K562 (cell line): ENCODE data around the gene COL8A2. TPM values are rescaled to one million over a fixed set of nuclear protein-coding genes. Genes with fewer than 3 reads are reported as not detected.

Experiments
- ATAC-seq: fragments of 200-7000 bp; cut with Tn5 transposase; 3 replicates; pipeline ENCODE4 v1.9.1; 2020; ENCODE audit warnings: moderate library complexity
- BruUV-seq: library from RNA; stranded (reverse); fragments of 400-500 nt; replicated peaks from 2 replicates; lab custom pipeline; 2021; lab: Mats Ljungman, UMichigan
- CTCF ChIA-PET: fragments of 300-600 bp; formaldehyde crosslinking; extraction: SDS; loops from one replicate; lab custom pipeline; 2021; ENCODE audit warnings: low intra/inter-chr PET ratio; lab: Yijun Ruan, JAX
- POLR2A ChIA-PET: fragments of 300-600, 350-650 bp; sonication (Branson Sonifier 250); formaldehyde crosslinking; extraction: SDS; loops from one replicate; lab custom pipeline; 2021; ENCODE audit warnings: antibody characterized with exemption, inconsistent platforms; lab: Yijun Ruan, JAX
- DNase-seq, 4 experiments: peaks; one replicate each; pipeline versions ENCODE4 v3.0.0 to v3.0.0-alpha.2; 2011 to 2018; ENCODE audit warnings: low spot score in 3 of 4, mixed read lengths in 3 of 4; ENCODE audit errors: extremely low read depth in 1 of 4
- FAIRE-seq: peaks from 2 replicates; lab custom pipeline; 2011; peaks lifted over from hg19 to GRCh38; lab: Jason Lieb, UNC
- H2AFZ ChIP-seq: 2 replicates; pipeline ENCODE4 v1.6.0; 2011; ENCODE audit warnings: low read depth, low read length, control low read depth, inconsistent platforms
- H3K27ac ChIP-seq: fragments of 200-600 bp; 3 replicates; pipeline ENCODE4 v1.8.0; 2011; ENCODE audit warnings: low read depth, mild to moderate bottlenecking, control low read depth, inconsistent platforms, low read length, moderate library complexity, mixed read lengths; ENCODE audit errors: extremely low read depth
- H3K27me3 ChIP-seq, 2 experiments: fragments of 300-600 bp in 1 of 2; 2 replicates in 1 of 2; 3 replicates in 1 of 2; pipeline versions ENCODE4 v1.6.0 to v1.8.0; 2011; ENCODE audit warnings: inconsistent platforms in 2 of 2, low read length in 2 of 2, mild to moderate bottlenecking in 1 of 2, mixed read lengths in 1 of 2, moderate library complexity in 1 of 2; ENCODE audit not compliant: control insufficient read depth in 2 of 2, insufficient read depth in 2 of 2
- H3K36me3 ChIP-seq: fragments of 300-600 bp; 3 replicates; pipeline ENCODE4 v1.8.0; 2011; ENCODE audit warnings: mild to moderate bottlenecking, low read length, inconsistent platforms; ENCODE audit not compliant: control insufficient read depth, insufficient read depth
- H3K4me1 ChIP-seq, 2 experiments: fragments of 200-600 bp in 1 of 2; replicated peaks in 1 of 2; 2 replicates in 1 of 2; 3 replicates in 1 of 2; pipeline versions ENCODE4 v1.5.1 to v1.8.0; 2011; ENCODE audit warnings: inconsistent platforms in 2 of 2, low read length in 2 of 2, mild to moderate bottlenecking in 1 of 2, mixed read lengths in 1 of 2, moderate library complexity in 1 of 2; ENCODE audit not compliant: control insufficient read depth in 2 of 2, insufficient read depth in 2 of 2
- H3K4me2 ChIP-seq: 2 replicates; pipeline ENCODE4 v1.6.1; 2011; ENCODE audit warnings: low read length, control low read depth, inconsistent platforms, mixed read lengths; ENCODE audit not compliant: insufficient read depth
- H3K4me3 ChIP-seq: fragments of 200-600 bp; sonication (generic), shearing (Covaris generic); 2 replicates; pipeline ENCODE4 v1.5.1; 2016; ENCODE audit warnings: control low read depth, inconsistent platforms
- H3K79me2 ChIP-seq: fragments of 200-600 bp; 3 replicates; pipeline ENCODE4 v1.8.0; 2011; ENCODE audit warnings: low read length, inconsistent platforms; ENCODE audit not compliant: control insufficient read depth, insufficient read depth
- H3K9ac ChIP-seq, 2 experiments: 2 replicates each; pipeline versions ENCODE4 v1.6.0 to v1.6.1; 2011; ENCODE audit warnings: low read depth in 2 of 2, low read length in 2 of 2, control low read depth in 1 of 2, inconsistent platforms in 1 of 2, mild to moderate bottlenecking in 1 of 2, mixed read lengths in 1 of 2; ENCODE audit not compliant: insufficient read depth in 1 of 2
- H3K9me1 ChIP-seq: one replicate; pipeline ENCODE4 v1.6.0; 2011; ENCODE audit warnings: inconsistent platforms, mild to moderate bottlenecking, low read length, moderate library complexity; ENCODE audit not compliant: control insufficient read depth, insufficient read depth
- H3K9me3 ChIP-seq: replicated peaks from 2 replicates; pipeline ENCODE4 v1.5.1; 2011; ENCODE audit warnings: low read depth, low read length, inconsistent platforms; ENCODE audit not compliant: control insufficient read depth, insufficient read depth
- H4K20me1 ChIP-seq: replicated peaks from 2 replicates; pipeline ENCODE4 v1.6.1; 2011; ENCODE audit warnings: low read length, inconsistent platforms, mixed read lengths; ENCODE audit not compliant: control insufficient read depth, insufficient read depth
- CBFB ChIP-seq: sonication (generic); formaldehyde crosslinking; IDR thresholded peaks from 2 replicates; pipeline ENCODE4 v1.4.0; 2020; ENCODE audit warnings: mild to moderate bottlenecking, missing genetic modification reagents
- CREBBP ChIP-seq: IDR thresholded peaks from one replicate; pipeline ENCODE4 v1.6.1; 2012; ENCODE audit warnings: low read depth, mild to moderate bottlenecking, control low read depth, inconsistent platforms, low read length
- DDX20 ChIP-seq: fragments of 450-650 bp; IDR thresholded peaks from 2 replicates; pipeline ENCODE4 v1.6.1; 2016; ENCODE audit warnings: missing genetic modification characterization, low read depth, mild to moderate bottlenecking, missing compliant biosample characterization, moderate library complexity
- ETS1 ChIP-seq: conservative IDR thresholded peaks from 2 replicates; pipeline ENCODE4 v1.6.1; 2011; ENCODE audit warnings: low read depth, mild to moderate bottlenecking, low read length; ENCODE audit not compliant: control insufficient read depth
- HNRNPL ChIP-seq: fragments of 200-400 bp; formaldehyde crosslinking; IDR thresholded peaks from 2 replicates; pipeline ENCODE4 v1.6.1; 2017; ENCODE audit warnings: low read depth, mild to moderate bottlenecking, low read length
- LARP7 ChIP-seq: fragments of 450-650 bp; IDR thresholded peaks from 2 replicates; pipeline ENCODE4 v1.6.1; 2016
- MBD1 ChIP-seq: fragments of 250-450 bp; sonication (Bioruptor Pico); IDR thresholded peaks from 2 replicates; pipeline ENCODE4 v1.8.0; 2022; ENCODE audit warnings: inconsistent platforms
- RBFOX2 ChIP-seq: fragments of 200-400 bp; formaldehyde crosslinking; IDR thresholded peaks from 2 replicates; pipeline ENCODE4 v1.6.1; 2017; ENCODE audit warnings: low read depth, mild to moderate bottlenecking, low read length, moderate library complexity
- SIRT6 ChIP-seq: IDR thresholded peaks from one replicate; pipeline ENCODE4 v1.6.1; 2012; ENCODE audit warnings: low read depth, mild to moderate bottlenecking, control low read depth, inconsistent platforms, low read length, moderate library complexity
- ZBTB11 ChIP-seq, 3 experiments: fragments of 200-800 bp in 1 of 3; fragments of 250-450 bp in 1 of 3; fragments of 450-650 bp in 1 of 3; sonication (Bioruptor Pico) in 1 of 3; sonication (Bioruptor generic) in 1 of 3; formaldehyde crosslinking in 1 of 3; IDR thresholded peaks; 2 replicates each; pipeline versions ENCODE4 v1.6.1 to v1.8.0; 2016 to 2022; ENCODE audit warnings: mild to moderate bottlenecking in 2 of 3, missing genetic modification characterization in 2 of 3, missing compliant biosample characterization in 1 of 3, moderate library complexity in 1 of 3
- WGBS: fragments of 100-300 bp; shearing (Covaris generic); methylation state at CpG from one replicate; pipeline ENCODE4 v1.1.6; 2016; ENCODE audit warnings: low coverage, mixed read lengths; ENCODE audit not compliant: insufficient coverage; ENCODE audit errors: missing lambda C conversion rate; 5-methylcytosine and 5-hydroxymethylcytosine counted together
- in situ Hi-C: fragments of 300-500 bp; cut with MboI; formaldehyde crosslinking; loops from 4 replicates; pipeline ENCODE4 v1.15.0; 2018; ENCODE audit warnings: inconsistent platforms, mixed read lengths
- intact Hi-C: fragments of 100-400 bp; cut with micrococcal nuclease; formaldehyde crosslinking; loops from 2 replicates; pipeline ENCODE4 v1.14.2; 2022
- polyA plus RNA-seq, 8 experiments: library from polyadenylated mRNA; depleted of rRNA in 4 of 8; stranded (reverse) in 5 of 8; unstranded in 3 of 8; fragments of >200 nt; fragmentation: Nextera tagmentation in 2 of 8; fragmentation: Illumina TruSeq in 1 of 8; extraction: Ambion mirVana in 2 of 8; extraction: Trizol in 1 of 8; gene quantifications; 2 replicates each; pipeline versions ENCODE4 v1.2.1 to v1.2.3, GENCODE V29; 2011 to 2014; ENCODE audit warnings: inconsistent platforms in 1 of 8, missing spikeins in 1 of 8
- total RNA-seq, 7 experiments: library from RNA; depleted of rRNA in 6 of 7; stranded (reverse); fragments of >200 nt in 6 of 7; fragmentation: Illumina TruSeq in 2 of 7; extraction: Trizol in 2 of 7; gene quantifications; 2 replicates each; pipeline versions ENCODE4 v1.2.1 to v1.2.3, GENCODE V29; 2011 to 2021; ENCODE audit warnings: low replicate concordance in 1 of 7

The COL8A2 gene
- total and polyA plus RNA-seq, 9 of the 15 experiments (the other 6 are each of a cell fraction or from before 2014, with no cell fraction given), result 0.03 to 0.14 (median 0.04) TPM; not detected in 5

- H4K20me1 ChIP-seq, result no peaks in the 10 kb centered on the region
- no peak overlapping the region for H3K4me3 ChIP-seq
- no TSS peak for BruUV-seq
- no peak for DNase-seq
- ChIA-PET CTCF (interaction anchor here (0.6 to 5.7 kb wide), 4 partner anchors 90 to 243 kb away, joined by 4 to 98 read pairs (median 34); no protein-coding TSS in a partner anchor), POLR2A (interaction anchor here (0.6 to 1.6 kb wide), 7 partner anchors 21 to 420 kb away, joined by 3 to 5 read pairs (median 3); no protein-coding TSS in a partner anchor)
- peaks cover 33% of the 10 kb centered on the region; the same call in 2 of the 3 replicates for H3K36me3 ChIP-seq
- H3K9me3 ChIP-seq, result no peaks in the 10 kb centered on the region
- H3K79me2 ChIP-seq, result no peaks in the 10 kb centered on the region
- no peak overlapping the region for H2AFZ ChIP-seq
- H3K4me2 ChIP-seq, result no peak overlapping the region
- H3K27me3 ChIP-seq, result no peaks in the 10 kb centered on the region
- peaks cover 5% of the 10 kb centered on the region for H3K9me1 ChIP-seq
- peaks cover 0 to 36% of the 10 kb centered on the region in 2 experiments; a peak in 3 of 5 replicates for H3K4me1 ChIP-seq
- H3K27ac ChIP-seq, result no peak overlapping the region
- 78% methylated on average over 30 of the region's 33 CpGs for WGBS
- H3K9ac ChIP-seq, result no peak overlapping the region
- in situ Hi-C loops (no loop called here), intact Hi-C loops (no loop called here)
- FAIRE-seq, result no peak
- no peak for ATAC-seq
- TF ChIP-seq HNRNPL (peak; percentile 59; the same call in 1 of the 2 replicates), SIRT6 (no peak), ZBTB11 (CRISPR knock-in tag; IDR thresholded peaks at IDR 0.05) (0 out of 6 replicates have a peak, but pooled peaks of 1 of the 3 experiments have one; percentile 12), LARP7 (no peak), CBFB (CRISPR knock-in tag) (no peak), DDX20 (tag) (no peak), CREBBP (no peak), RBFOX2 (peak; percentile 23; the same call in 1 of the 2 replicates), ETS1 (no peak), MBD1 (no peak)
These were observed 27.1 kb downstream of the COL8A2 start for GRCh38 chr1:36097693-36098585.
